ENCODE results near the gene PPP1R13B. TPM values are rescaled to one million over a fixed set of nuclear protein-coding genes. Genes with fewer than 3 reads are reported as not detected.
A peak's percentile ranks its signal among the peaks of the same experiment; 100 is the strongest.

PPP1R13B gene
- polyA plus RNA-seq, 1 of the 3 experiments (the other 2 are of a cell fraction), result 5.7 TPM

DNA sequence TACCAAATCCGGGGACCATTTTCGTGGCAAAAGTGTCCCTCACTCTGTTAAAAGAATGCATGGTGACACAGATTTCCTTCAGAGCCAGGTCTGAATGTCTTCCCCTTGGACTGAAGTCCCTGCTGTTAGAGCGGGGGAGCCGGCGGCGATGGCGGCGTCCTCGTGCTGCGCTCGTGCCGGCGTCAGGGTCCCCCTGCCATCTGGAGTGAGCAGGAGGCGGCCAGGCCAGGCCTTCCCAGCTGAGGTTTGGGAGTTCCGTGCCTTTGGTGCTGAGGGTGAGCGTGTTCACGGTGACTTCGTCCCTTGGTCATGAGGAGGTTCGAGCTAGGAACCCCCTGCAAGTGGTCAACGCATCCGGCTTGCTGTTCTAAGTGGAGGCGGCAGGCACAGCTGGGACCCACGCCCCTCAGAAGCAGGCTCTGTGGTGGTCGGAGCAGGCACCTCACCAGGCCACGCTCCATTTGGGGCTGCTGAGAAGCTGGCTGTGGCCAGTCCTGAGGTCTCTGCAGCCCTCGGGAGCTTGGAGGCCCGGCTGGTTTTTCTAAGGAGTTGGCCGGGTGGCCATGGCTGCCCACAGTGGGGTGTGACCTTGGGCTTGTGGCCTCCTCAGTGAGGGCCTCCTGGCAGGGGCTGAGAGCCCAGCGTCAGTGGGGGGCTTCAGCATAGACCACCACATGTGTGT is 122.2 kb downstream of the PPP1R13B start (continued):
- no peak for TF ChIP-seq RCOR1 (IDR thresholded peaks at IDR 0.05; ENCODE audit: low read length)
- TF ChIP-seq, protein P1, sequence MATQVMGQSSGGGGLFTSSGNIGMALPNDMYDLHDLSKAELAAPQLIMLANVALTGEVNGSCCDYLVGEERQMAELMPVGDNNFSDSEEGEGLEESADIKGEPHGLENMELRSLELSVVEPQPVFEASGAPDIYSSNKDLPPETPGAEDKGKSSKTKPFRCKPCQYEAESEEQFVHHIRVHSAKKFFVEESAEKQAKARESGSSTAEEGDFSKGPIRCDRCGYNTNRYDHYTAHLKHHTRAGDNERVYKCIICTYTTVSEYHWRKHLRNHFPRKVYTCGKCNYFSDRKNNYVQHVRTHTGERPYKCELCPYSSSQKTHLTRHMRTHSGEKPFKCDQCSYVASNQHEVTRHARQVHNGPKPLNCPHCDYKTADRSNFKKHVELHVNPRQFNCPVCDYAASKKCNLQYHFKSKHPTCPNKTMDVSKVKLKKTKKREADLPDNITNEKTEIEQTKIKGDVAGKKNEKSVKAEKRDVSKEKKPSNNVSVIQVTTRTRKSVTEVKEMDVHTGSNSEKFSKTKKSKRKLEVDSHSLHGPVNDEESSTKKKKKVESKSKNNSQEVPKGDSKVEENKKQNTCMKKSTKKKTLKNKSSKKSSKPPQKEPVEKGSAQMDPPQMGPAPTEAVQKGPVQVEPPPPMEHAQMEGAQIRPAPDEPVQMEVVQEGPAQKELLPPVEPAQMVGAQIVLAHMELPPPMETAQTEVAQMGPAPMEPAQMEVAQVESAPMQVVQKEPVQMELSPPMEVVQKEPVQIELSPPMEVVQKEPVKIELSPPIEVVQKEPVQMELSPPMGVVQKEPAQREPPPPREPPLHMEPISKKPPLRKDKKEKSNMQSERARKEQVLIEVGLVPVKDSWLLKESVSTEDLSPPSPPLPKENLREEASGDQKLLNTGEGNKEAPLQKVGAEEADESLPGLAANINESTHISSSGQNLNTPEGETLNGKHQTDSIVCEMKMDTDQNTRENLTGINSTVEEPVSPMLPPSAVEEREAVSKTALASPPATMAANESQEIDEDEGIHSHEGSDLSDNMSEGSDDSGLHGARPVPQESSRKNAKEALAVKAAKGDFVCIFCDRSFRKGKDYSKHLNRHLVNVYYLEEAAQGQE (IDR thresholded peaks at IDR 0.05; ENCODE audit: low read depth, low read length), result no peak
- TF ChIP-seq RXRA (IDR thresholded peaks at IDR 0.05; ENCODE audit: borderline replicate concordance, low read depth), result no peak
- TF ChIP-seq ELF1 (IDR thresholded peaks at IDR 0.05), result no peak
- TF ChIP-seq, protein P2, sequence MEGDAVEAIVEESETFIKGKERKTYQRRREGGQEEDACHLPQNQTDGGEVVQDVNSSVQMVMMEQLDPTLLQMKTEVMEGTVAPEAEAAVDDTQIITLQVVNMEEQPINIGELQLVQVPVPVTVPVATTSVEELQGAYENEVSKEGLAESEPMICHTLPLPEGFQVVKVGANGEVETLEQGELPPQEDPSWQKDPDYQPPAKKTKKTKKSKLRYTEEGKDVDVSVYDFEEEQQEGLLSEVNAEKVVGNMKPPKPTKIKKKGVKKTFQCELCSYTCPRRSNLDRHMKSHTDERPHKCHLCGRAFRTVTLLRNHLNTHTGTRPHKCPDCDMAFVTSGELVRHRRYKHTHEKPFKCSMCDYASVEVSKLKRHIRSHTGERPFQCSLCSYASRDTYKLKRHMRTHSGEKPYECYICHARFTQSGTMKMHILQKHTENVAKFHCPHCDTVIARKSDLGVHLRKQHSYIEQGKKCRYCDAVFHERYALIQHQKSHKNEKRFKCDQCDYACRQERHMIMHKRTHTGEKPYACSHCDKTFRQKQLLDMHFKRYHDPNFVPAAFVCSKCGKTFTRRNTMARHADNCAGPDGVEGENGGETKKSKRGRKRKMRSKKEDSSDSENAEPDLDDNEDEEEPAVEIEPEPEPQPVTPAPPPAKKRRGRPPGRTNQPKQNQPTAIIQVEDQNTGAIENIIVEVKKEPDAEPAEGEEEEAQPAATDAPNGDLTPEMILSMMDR (IDR thresholded peaks at IDR 0.05), result no peak
- TF ChIP-seq POLR2AphosphoS5 (IDR thresholded peaks at IDR 0.05; ENCODE audit: low read depth, low read length), result no peak

DNA sequence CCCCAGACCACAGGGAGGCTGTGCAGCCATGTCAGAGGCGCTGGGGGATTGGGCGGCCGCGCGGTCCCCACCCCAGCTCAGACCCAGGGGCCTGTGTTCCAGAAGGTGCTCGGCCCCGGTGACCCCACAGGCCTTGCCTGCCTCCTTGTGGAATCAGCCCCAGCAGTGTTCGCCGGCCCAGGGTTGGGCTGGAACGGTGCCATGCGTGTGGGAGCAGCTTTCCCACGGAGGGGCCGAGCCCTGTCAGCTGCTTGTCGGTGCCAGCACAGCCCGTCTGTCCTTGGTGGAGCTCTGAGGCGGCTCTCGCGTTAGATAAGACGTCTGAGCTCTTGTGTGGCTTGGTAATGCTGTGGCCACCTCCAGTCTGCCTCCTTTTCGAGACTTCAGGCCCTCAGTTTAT is 123.3 kb downstream of the PPP1R13B start:
- Histone ChIP-seq H3K36me3 (replicated peaks in 1 of 2; ENCODE audit: control insufficient read depth in 1 of 2, insufficient read depth in 2 of 2, low read length in 1 of 2) (peaks cover 4 to 13% of the 10 kb centered on the region in 2 experiments), H3K9me2 (no peaks in the 10 kb centered on the region), H3K4me3 (ENCODE audit: low read depth in 2 of 2, low read length in 1 of 2) (no peak overlapping the region), H3K27ac (ENCODE audit: low read depth in 2 of 2, low read length in 1 of 2) (no peak overlapping the region), H3K9me3 (no peaks in the 10 kb centered on the region), H3K9ac (no peak overlapping the region), H3F3A (replicated peaks; ENCODE audit: insufficient read depth) (no peaks in the 10 kb centered on the region), H3K27me3 (ENCODE audit: insufficient read depth) (no peaks in the 10 kb centered on the region), H4K20me1 (ENCODE audit: insufficient read depth) (peaks cover 23% of the 10 kb centered on the region), H3K4me1 (ENCODE audit: control insufficient read depth in 1 of 2, insufficient read depth in 2 of 2, low read depth in 1 of 2, low read length in 1 of 2) (no peaks in the 10 kb centered on the region; a peak in 1 of 4 replicates), H3K79me2 (ENCODE audit: insufficient read depth) (peaks cover 50% of the 10 kb centered on the region; the same call in 1 of the 2 replicates), H2AFZ (ENCODE audit: low read depth) (no peak overlapping the region), H3K4me2 (no peak overlapping the region)
- POLR2A ChIA-PET, result no interaction called here
- DNase-seq, result peak; percentile 56
- CTCF ChIA-PET, result interaction anchor here (0.6 kb wide), 1 partner anchor 8 kb away, joined by 3 read pairs; no protein-coding TSS in a partner anchor
- TF ChIP-seq SMC3 (IDR thresholded peaks at IDR 0.05; ENCODE audit: low read depth, low read length), result no peak
- TF ChIP-seq JUND (IDR thresholded peaks at IDR 0.05), result no peak
- no peak for TF ChIP-seq RAD21 (IDR thresholded peaks at IDR 0.05; ENCODE audit: low read length)
- TF ChIP-seq FOSL2 (IDR thresholded peaks at IDR 0.05; ENCODE audit: borderline replicate concordance, low read depth), result no peak
- TF ChIP-seq CHD2 (IDR thresholded peaks at IDR 0.05; ENCODE audit: low read length, partially characterized antibody), result no peak
- TF ChIP-seq, protein P3, sequence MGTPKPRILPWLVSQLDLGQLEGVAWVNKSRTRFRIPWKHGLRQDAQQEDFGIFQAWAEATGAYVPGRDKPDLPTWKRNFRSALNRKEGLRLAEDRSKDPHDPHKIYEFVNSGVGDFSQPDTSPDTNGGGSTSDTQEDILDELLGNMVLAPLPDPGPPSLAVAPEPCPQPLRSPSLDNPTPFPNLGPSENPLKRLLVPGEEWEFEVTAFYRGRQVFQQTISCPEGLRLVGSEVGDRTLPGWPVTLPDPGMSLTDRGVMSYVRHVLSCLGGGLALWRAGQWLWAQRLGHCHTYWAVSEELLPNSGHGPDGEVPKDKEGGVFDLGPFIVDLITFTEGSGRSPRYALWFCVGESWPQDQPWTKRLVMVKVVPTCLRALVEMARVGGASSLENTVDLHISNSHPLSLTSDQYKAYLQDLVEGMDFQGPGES (IDR thresholded peaks at IDR 0.05; ENCODE audit: low read depth, low read length), result no peak
- no peak for TF ChIP-seq YY1 (IDR thresholded peaks at IDR 0.05; ENCODE audit: low read depth)
- TF ChIP-seq, protein P4, sequence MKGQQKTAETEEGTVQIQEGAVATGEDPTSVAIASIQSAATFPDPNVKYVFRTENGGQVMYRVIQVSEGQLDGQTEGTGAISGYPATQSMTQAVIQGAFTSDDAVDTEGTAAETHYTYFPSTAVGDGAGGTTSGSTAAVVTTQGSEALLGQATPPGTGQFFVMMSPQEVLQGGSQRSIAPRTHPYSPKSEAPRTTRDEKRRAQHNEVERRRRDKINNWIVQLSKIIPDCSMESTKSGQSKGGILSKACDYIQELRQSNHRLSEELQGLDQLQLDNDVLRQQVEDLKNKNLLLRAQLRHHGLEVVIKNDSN (IDR thresholded peaks at IDR 0.05; ENCODE audit: borderline replicate concordance, low read depth), result no peak
- no peak for TF ChIP-seq ELF1 (IDR thresholded peaks at IDR 0.05)
- TF ChIP-seq GABPA (IDR thresholded peaks at IDR 0.05; ENCODE audit: low read depth), result no peak
- TF ChIP-seq FOXM1 (IDR thresholded peaks at IDR 0.05; ENCODE audit: low read depth), result no peak
- 85% methylated on average over 16 of the region's 20 CpGs for WGBS (ENCODE audit: low lambda C conversion rate)
